HepG2 (cell line): Measurements from ENCODE around the gene TEX14. TPM values are rescaled to one million over a fixed set of nuclear protein-coding genes. Genes with fewer than 3 reads are reported as not detected.

Experiments
- ATAC-seq: fragments of 200-7000 bp; cut with Tn5 transposase; 3 replicates; pipeline ENCODE4 v1.9.1; 2020; ENCODE audit warnings: mild to moderate bottlenecking, moderate library complexity
- BruUV-seq: library from RNA; stranded (reverse); fragments of 400-500 nt; replicated peaks from 2 replicates; lab custom pipeline; 2021; lab: Mats Ljungman, UMichigan
- CTCF ChIA-PET: fragments of 300-600 bp; formaldehyde crosslinking; extraction: SDS; loops from one replicate; lab custom pipeline; 2021; ENCODE audit warnings: low total read pairs, inconsistent platforms, low intra/inter-chr PET ratio; lab: Yijun Ruan, JAX
- POLR2A ChIA-PET: fragments of 350-600 bp; sonication (Branson Sonifier 250); formaldehyde crosslinking; loops from one replicate; lab custom pipeline; 2020; ENCODE audit warnings: antibody characterized with exemption, inconsistent platforms; lab: Yijun Ruan, JAX
- DNase-seq: peaks from one replicate; pipeline ENCODE4 v3.0.0-alpha.2; 2015; ENCODE audit warnings: low spot score
- FAIRE-seq: peaks from 3 replicates; lab custom pipeline; 2011; peaks lifted over from hg19 to GRCh38; lab: Jason Lieb, UNC
- H2AFZ ChIP-seq: one replicate; pipeline ENCODE4 v1.6.1; 2011; ENCODE audit warnings: low read length, inconsistent platforms
- H3K27ac ChIP-seq: fragments of 300-600 bp; 3 replicates; pipeline ENCODE4 v1.8.0; 2011; ENCODE audit warnings: mixed run types, mild to moderate bottlenecking, mixed read lengths, low read length, inconsistent platforms; ENCODE audit not compliant: insufficient read depth; ENCODE audit errors: extremely low read length
- H3K27me3 ChIP-seq, 2 experiments: fragments of 200-600 bp in 1 of 2; 2 replicates in 1 of 2; 3 replicates in 1 of 2; pipeline versions ENCODE4 v1.6.0 to v1.8.0; 2011; ENCODE audit warnings: low read length in 2 of 2, mild to moderate bottlenecking in 2 of 2, moderate library complexity in 2 of 2, inconsistent platforms in 1 of 2; ENCODE audit not compliant: insufficient read depth in 2 of 2, control insufficient read depth in 1 of 2
- H3K36me3 ChIP-seq, 2 experiments: fragments of 200-600 bp in 1 of 2; replicated peaks in 1 of 2; 2 replicates in 1 of 2; 3 replicates in 1 of 2; pipeline versions ENCODE4 v1.5.1 to v1.8.0; 2011; ENCODE audit warnings: low read length in 2 of 2, inconsistent platforms in 1 of 2; ENCODE audit not compliant: insufficient read depth in 2 of 2, control insufficient read depth in 1 of 2
- H3K4me1 ChIP-seq: 2 replicates; pipeline ENCODE4 v1.5.1; 2012; ENCODE audit warnings: low read length, inconsistent platforms; ENCODE audit not compliant: insufficient read depth
- H3K4me2 ChIP-seq: 2 replicates; pipeline ENCODE4 v1.6.0; 2011; ENCODE audit warnings: low read depth, low read length, inconsistent platforms
- H3K4me3 ChIP-seq, 3 experiments: fragments of 200-600 bp in 1 of 3; sonication (generic), shearing (Covaris generic) in 1 of 3; replicated peaks in 1 of 3; 2 replicates each; pipeline ENCODE4 v1.5.1; 2011 to 2016; ENCODE audit warnings: low read length in 3 of 3, inconsistent platforms in 2 of 3, low read depth in 2 of 3, mild to moderate bottlenecking in 2 of 3, control low read depth in 1 of 3, mixed read lengths in 1 of 3; ENCODE audit not compliant: insufficient read depth in 1 of 3
- H3K79me2 ChIP-seq: one replicate; pipeline ENCODE4 v1.6.1; 2011; ENCODE audit warnings: low read length, inconsistent platforms; ENCODE audit not compliant: insufficient read depth
- H3K9ac ChIP-seq: 2 replicates; pipeline ENCODE4 v1.6.0; 2011; ENCODE audit warnings: mild to moderate bottlenecking, low read depth, low read length, inconsistent platforms; ENCODE audit not compliant: insufficient read depth
- H3K9me3 ChIP-seq: 2 replicates; pipeline ENCODE4 v1.5.1; 2012; ENCODE audit warnings: mild to moderate bottlenecking, low read length
- H4K20me1 ChIP-seq: 2 replicates; pipeline ENCODE4 v1.6.0; 2011; ENCODE audit warnings: inconsistent platforms, mild to moderate bottlenecking, low read length, moderate library complexity; ENCODE audit not compliant: insufficient read depth
- ARNT ChIP-seq: fragments of 450-650 bp; IDR thresholded peaks from 2 replicates; pipeline ENCODE4 v1.6.1; 2017
- FLYWCH1 ChIP-seq: sonication (generic); formaldehyde crosslinking; IDR thresholded peaks from 2 replicates; pipeline ENCODE4 v1.8.1; 2023; ENCODE audit warnings: mild to moderate bottlenecking, missing genetic modification reagents
- FUBP1 ChIP-seq: sonication (generic); formaldehyde crosslinking; IDR thresholded peaks from 2 replicates; pipeline ENCODE4 v1.5.1; 2020; ENCODE audit warnings: missing genetic modification reagents, mild to moderate bottlenecking, borderline replicate concordance
- HOXA5 ChIP-seq: sonication (generic); formaldehyde crosslinking; IDR thresholded peaks from 2 replicates; pipeline ENCODE4 v1.4.0; 2020; ENCODE audit warnings: missing genetic modification reagents
- KLF12 ChIP-seq: sonication (generic); formaldehyde crosslinking; IDR thresholded peaks from 2 replicates; pipeline ENCODE4 v1.4.0; 2020; ENCODE audit warnings: missing genetic modification reagents, borderline replicate concordance
- KMT2A ChIP-seq: sonication (generic); formaldehyde crosslinking; IDR thresholded peaks from 2 replicates; pipeline ENCODE4 v1.4.0; 2020; ENCODE audit warnings: missing genetic modification reagents
- MEF2D ChIP-seq: sonication (generic); formaldehyde crosslinking; IDR thresholded peaks from 2 replicates; pipeline ENCODE4 v1.5.1; 2020; ENCODE audit warnings: mild to moderate bottlenecking, missing genetic modification reagents
- NCOA5 ChIP-seq: sonication (generic); formaldehyde crosslinking; IDR thresholded peaks from 2 replicates; pipeline ENCODE4 v1.4.0; 2020; ENCODE audit warnings: missing genetic modification reagents
- TRAFD1 ChIP-seq: sonication (generic); formaldehyde crosslinking; IDR thresholded peaks from 2 replicates; pipeline ENCODE4 v1.5.1; 2020; ENCODE audit warnings: missing genetic modification reagents, mild to moderate bottlenecking, borderline replicate concordance
- ZHX2 ChIP-seq, 2 experiments: sonication (generic) in 1 of 2; formaldehyde crosslinking in 1 of 2; IDR thresholded peaks; 2 replicates each; pipeline versions ENCODE4 v1.6.1 to v1.9.0; 2014 to 2022; ENCODE audit warnings: antibody characterized with exemption in 1 of 2, borderline replicate concordance in 1 of 2, inconsistent platforms in 1 of 2, low read depth in 1 of 2, missing genetic modification reagents in 1 of 2
- ZNF292 ChIP-seq: sonication (generic); formaldehyde crosslinking; IDR thresholded peaks from 2 replicates; pipeline ENCODE4 v1.8.1; 2022; ENCODE audit warnings: mild to moderate bottlenecking, low read depth, missing genetic modification reagents, borderline replicate concordance
- ZNF331 ChIP-seq: sonication (generic); formaldehyde crosslinking; IDR thresholded peaks from 2 replicates; pipeline ENCODE4 v1.4.0; 2020; ENCODE audit warnings: missing genetic modification reagents
- ZNF773 ChIP-seq: sonication (generic); formaldehyde crosslinking; IDR thresholded peaks from 2 replicates; pipeline ENCODE4 v1.4.0; 2020; ENCODE audit warnings: missing genetic modification reagents, borderline replicate concordance
- ZNF841 ChIP-seq: sonication (generic); formaldehyde crosslinking; IDR thresholded peaks from 2 replicates; pipeline ENCODE4 v1.8.1; 2023; ENCODE audit warnings: missing genetic modification reagents, borderline replicate concordance
- ZSCAN29 ChIP-seq: sonication (generic); formaldehyde crosslinking; conservative IDR thresholded peaks from 2 replicates; pipeline ENCODE4 v1.4.0; 2020; ENCODE audit warnings: mild to moderate bottlenecking, missing genetic modification reagents
- WGBS: methylation state at CpG from one replicate; pipeline ENCODE4 v1.1.6; 2017; ENCODE audit warnings: low lambda C conversion rate; 5-methylcytosine and 5-hydroxymethylcytosine counted together
- in situ Hi-C: cut with HindIII; loops from 2 replicates; pipeline ENCODE4 v1.10.0; 2017; ENCODE audit warnings: low pct_unique_long_range_greater_than_20kb; ENCODE audit not compliant: extremely low pct_ligation_motif_present
- intact Hi-C: fragments of 100-400 bp; cut with micrococcal nuclease; formaldehyde crosslinking; loops from one replicate; pipeline ENCODE4 v1.10.0; 2022; ENCODE audit not compliant: unreplicated experiment
- polyA plus RNA-seq, 8 experiments: library from polyadenylated mRNA; depleted of rRNA in 3 of 8; stranded (reverse) in 7 of 8; unstranded in 1 of 8; fragments of >200 nt; fragmentation: Illumina TruSeq in 4 of 8; extraction: Trizol in 4 of 8; gene quantifications; 2 replicates each; pipeline versions ENCODE4 v1.2.1 to v1.2.3, GENCODE V29; 2011 to 2016; ENCODE audit warnings: low read depth in 4 of 8, missing spikeins in 1 of 8, mixed read lengths in 1 of 8; ENCODE audit not compliant: insufficient read depth in 1 of 8
- total RNA-seq, 5 experiments: library from RNA; depleted of rRNA; stranded (reverse); fragments of >200 nt; fragmentation: Illumina TruSeq; extraction: Trizol; gene quantifications; 2 replicates each; pipeline ENCODE4 v1.2.3, GENCODE V29; 2016; ENCODE audit warnings: low read depth in 1 of 5

TEX14 gene
- total and polyA plus RNA-seq, 2 of the 13 experiments (the other 11 are each of a cell fraction or from before 2014, with no cell fraction given) = 0.04 to 0.07 TPM

- in situ Hi-C loops (no loop called here), intact Hi-C loops (no loop called here)
- Histone ChIP-seq H2AFZ (no peak overlapping the region), H3K4me3 (no peak overlapping the region), H3K79me2 (no peaks in the 10 kb centered on the region), H3K9ac (no peak overlapping the region), H3K4me1 (no peaks in the 10 kb centered on the region), H3K27ac (no peak overlapping the region), H3K4me2 (no peak overlapping the region), H3K36me3 (no peaks in the 10 kb centered on the region), H4K20me1 (no peaks in the 10 kb centered on the region), H3K27me3 (peaks cover 0 to 35% of the 10 kb centered on the region in 2 experiments; a peak in 3 of 5 replicates), H3K9me3 (no peaks in the 10 kb centered on the region)
- 1% methylated on average over 4 of the region's 4 CpGs for WGBS
- no TSS peak for BruUV-seq
- FAIRE-seq = no peak
- POLR2A ChIA-PET = interaction anchor here (1.6 kb wide), 1 partner anchor 20 kb away, joined by 6 read pairs; no protein-coding TSS in a partner anchor
- CTCF ChIA-PET = no interaction called here
- no peak for ATAC-seq
- DNase-seq = no peak
- TF ChIP-seq FUBP1 (CRISPR knock-in tag) (no peak), ZNF841 (no peak), ZNF773 (no peak), FLYWCH1 (no peak), TRAFD1 (CRISPR knock-in tag) (no peak), ARNT (no peak), KLF12 (CRISPR knock-in tag) (no peak), MEF2D (CRISPR knock-in tag) (no peak), NCOA5 (no peak), KMT2A (CRISPR knock-in tag) (no peak), HOXA5 (CRISPR knock-in tag) (no peak), ZSCAN29 (CRISPR knock-in tag) (no peak), ZHX2 (IDR thresholded peaks at IDR 0.05; ENCODE audit: low read depth) (no peak), ZHX2 (CRISPR knock-in tag; IDR thresholded peaks at IDR 0.05; ENCODE audit: borderline replicate concordance) (no peak), ZNF331 (no peak), ZNF292 (CRISPR knock-in tag) (no peak)
These were observed 80.5 kb downstream of the TEX14 start for GRCh38 chr17:58611331-58611730.
